SU-DHL-6 (cell line): ENCODE results near the gene INAFM2.
A peak's percentile ranks its signal among the peaks of the same experiment; 100 is the strongest.

Experiments used
- H2AFZ ChIP-seq: fragments of 200-600 bp; sonication (generic); 2 replicates; pipeline ENCODE4 v1.6.1; 2014; ENCODE audit warnings: low read depth, mild to moderate bottlenecking, moderate library complexity, mixed read lengths, antibody characterized with exemption, low read length; ENCODE audit not compliant: severe bottlenecking
- H3F3A ChIP-seq: fragments of 200-600 bp; shearing (Covaris generic); 2 replicates; pipeline ENCODE4 v1.6.0; 2016; ENCODE audit warnings: antibody characterized with exemption, mild to moderate bottlenecking; ENCODE audit not compliant: insufficient read depth
- H3K27ac ChIP-seq: fragments of 200-600 bp; sonication (generic); 2 replicates; pipeline ENCODE4 v1.5.1; 2016; ENCODE audit warnings: low read depth, mild to moderate bottlenecking, low read length, moderate library complexity, mixed read lengths
- H3K27me3 ChIP-seq: fragments of 200-600 bp; sonication (generic), shearing (Covaris generic); 2 replicates; pipeline ENCODE4 v1.6.0; 2014; ENCODE audit warnings: mild to moderate bottlenecking, low read length
- H3K36me3 ChIP-seq: fragments of 200-600 bp; sonication (generic); 2 replicates; pipeline ENCODE4 v1.6.1; 2014; ENCODE audit warnings: mild to moderate bottlenecking, low read length, mixed read lengths
- H3K4me2 ChIP-seq: fragments of 300-600, 200-600 bp; shearing (Covaris generic), sonication (generic); 2 replicates; pipeline ENCODE4 v1.6.0; 2014; ENCODE audit warnings: low read length, low read depth, mild to moderate bottlenecking; ENCODE audit not compliant: poor library complexity, severe bottlenecking
- H3K4me3 ChIP-seq: fragments of 200-600 bp; sonication (generic); 2 replicates; pipeline ENCODE4 v1.5.1; 2014; ENCODE audit warnings: antibody characterized with exemption, low read length, mild to moderate bottlenecking, mixed read lengths; ENCODE audit not compliant: insufficient read depth, poor library complexity, severe bottlenecking
- H3K79me2 ChIP-seq: fragments of 200-600 bp; sonication (generic); 2 replicates; pipeline ENCODE4 v1.6.1; 2014; ENCODE audit warnings: mild to moderate bottlenecking, low read length, moderate library complexity; ENCODE audit not compliant: insufficient read depth
- H3K9ac ChIP-seq: fragments of 200-600 bp; sonication (generic); 2 replicates; pipeline ENCODE4 v1.7.0; 2014; ENCODE audit warnings: mild to moderate bottlenecking, low read length
- H3K9me2 ChIP-seq: fragments of 200-600 bp; sonication (generic); replicated peaks from 2 replicates; pipeline ENCODE4 v1.6.1; 2014; ENCODE audit warnings: low read length; ENCODE audit not compliant: insufficient read depth
- H3K9me3 ChIP-seq: fragments of 200-600 bp; sonication (generic); 2 replicates; pipeline ENCODE4 v1.6.1; 2014; ENCODE audit warnings: low read length, mixed read lengths; ENCODE audit not compliant: insufficient read depth
- H4K20me1 ChIP-seq: fragments of 200-600 bp; sonication (generic); 2 replicates; pipeline ENCODE4 v1.6.1; 2014; ENCODE audit warnings: low read depth, mild to moderate bottlenecking, antibody characterized with exemption, low read length, moderate library complexity, mixed read lengths
- CTCF ChIP-seq: fragments of 200-600 bp; sonication (generic); IDR thresholded peaks from one replicate; pipeline ENCODE4 v1.5.1; 2017; ENCODE audit warnings: antibody characterized with exemption, mild to moderate bottlenecking, low read length, moderate library complexity; ENCODE audit not compliant: insufficient read depth, poor library complexity, severe bottlenecking
- EZH2phosphoT487 ChIP-seq: fragments of 200-600 bp; sonication (generic), shearing (Covaris generic); conservative IDR thresholded peaks from 2 replicates; pipeline ENCODE4 v1.6.1; 2018; ENCODE audit warnings: mild to moderate bottlenecking, antibody characterized with exemption, low read length, moderate library complexity, mixed read lengths

The INAFM2 gene

GRCh38 chr15:40334941-40335795 lies 11.7 kb downstream of the INAFM2 start:
- H3K9ac ChIP-seq: no peak overlapping the region

GRCh38 chr15:40335938-40336743 lies 12.6 kb downstream of the INAFM2 start:
- Histone ChIP-seq H3K9me2 (no peaks in the 10 kb centered on the region), H3K36me3 (no peaks in the 10 kb centered on the region), H3K9ac (no peak overlapping the region), H3K27me3 (no peaks in the 10 kb centered on the region), H3K9me3 (no peaks in the 10 kb centered on the region), H3F3A (no peaks in the 10 kb centered on the region), H3K4me2 (no peak overlapping the region), H3K4me3 (no peak overlapping the region), H2AFZ (no peak overlapping the region), H3K79me2 (no peaks in the 10 kb centered on the region), H4K20me1 (no peaks in the 10 kb centered on the region), H3K27ac (no peak overlapping the region)
- no peak for TF ChIP-seq EZH2phosphoT487
- no peak for TF ChIP-seq CTCF

More at GRCh38 chr15:40334941-40335795, 11.7 kb downstream of the INAFM2 start:
- Histone ChIP-seq H3K9me3 (no peaks in the 10 kb centered on the region), H3K79me2 (no peaks in the 10 kb centered on the region), H3F3A (no peaks in the 10 kb centered on the region), H3K36me3 (no peaks in the 10 kb centered on the region), H2AFZ (no peak overlapping the region), H3K4me2 (no peak overlapping the region), H3K4me3 (no peak overlapping the region), H4K20me1 (no peaks in the 10 kb centered on the region), H3K27me3 (no peaks in the 10 kb centered on the region), H3K27ac (no peak overlapping the region), H3K9me2 (no peaks in the 10 kb centered on the region)
- TF ChIP-seq EZH2phosphoT487: no peak
- no peak for TF ChIP-seq CTCF

DNA sequence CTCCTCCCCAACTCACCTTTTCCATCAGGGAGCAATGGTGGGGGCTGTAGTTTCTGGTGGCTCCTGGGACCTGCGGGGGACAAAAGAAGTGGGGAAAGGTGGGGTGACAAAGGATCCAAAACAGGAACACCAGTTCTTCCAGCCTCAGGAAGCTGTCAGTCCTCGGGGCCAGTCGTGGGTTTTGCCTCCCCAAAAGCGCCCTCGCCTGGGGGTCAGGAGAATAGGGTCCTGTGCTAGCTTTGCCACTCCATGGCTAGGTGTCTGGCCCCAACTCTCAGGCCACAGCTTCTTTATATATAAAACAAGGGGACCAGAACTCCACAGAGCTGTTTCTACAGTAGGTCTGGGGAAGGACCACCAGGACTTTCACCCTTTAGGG lies 13.2 kb downstream of the INAFM2 start:
- no peaks in the 10 kb centered on the region for H3K36me3 ChIP-seq
- H3K9ac ChIP-seq: no peak overlapping the region
- no peaks in the 10 kb centered on the region for H4K20me1 ChIP-seq
- no peak overlapping the region for H3K4me3 ChIP-seq
- no peaks in the 10 kb centered on the region for H3K27me3 ChIP-seq
- H3K79me2 ChIP-seq: no peaks in the 10 kb centered on the region
- H3F3A ChIP-seq: no peaks in the 10 kb centered on the region
- TF ChIP-seq CTCF: peak; percentile 47
- no peak for TF ChIP-seq EZH2phosphoT487
- no peak overlapping the region for H2AFZ ChIP-seq
- no peak overlapping the region for H3K4me2 ChIP-seq
- no peak overlapping the region for H3K27ac ChIP-seq
- H3K9me3 ChIP-seq: no peaks in the 10 kb centered on the region
- H3K9me2 ChIP-seq: no peaks in the 10 kb centered on the region
